ENCODE measurements around the gene TBC1D9B.
A peak's percentile ranks its signal among the peaks of the same experiment; 100 is the strongest.
"Not testable (repeated sequence)": the region's sequence is repeated elsewhere in the genome, so short reads cannot be mapped to it uniquely, and the experiment has no call there.

Gene TBC1D9B

DNA sequence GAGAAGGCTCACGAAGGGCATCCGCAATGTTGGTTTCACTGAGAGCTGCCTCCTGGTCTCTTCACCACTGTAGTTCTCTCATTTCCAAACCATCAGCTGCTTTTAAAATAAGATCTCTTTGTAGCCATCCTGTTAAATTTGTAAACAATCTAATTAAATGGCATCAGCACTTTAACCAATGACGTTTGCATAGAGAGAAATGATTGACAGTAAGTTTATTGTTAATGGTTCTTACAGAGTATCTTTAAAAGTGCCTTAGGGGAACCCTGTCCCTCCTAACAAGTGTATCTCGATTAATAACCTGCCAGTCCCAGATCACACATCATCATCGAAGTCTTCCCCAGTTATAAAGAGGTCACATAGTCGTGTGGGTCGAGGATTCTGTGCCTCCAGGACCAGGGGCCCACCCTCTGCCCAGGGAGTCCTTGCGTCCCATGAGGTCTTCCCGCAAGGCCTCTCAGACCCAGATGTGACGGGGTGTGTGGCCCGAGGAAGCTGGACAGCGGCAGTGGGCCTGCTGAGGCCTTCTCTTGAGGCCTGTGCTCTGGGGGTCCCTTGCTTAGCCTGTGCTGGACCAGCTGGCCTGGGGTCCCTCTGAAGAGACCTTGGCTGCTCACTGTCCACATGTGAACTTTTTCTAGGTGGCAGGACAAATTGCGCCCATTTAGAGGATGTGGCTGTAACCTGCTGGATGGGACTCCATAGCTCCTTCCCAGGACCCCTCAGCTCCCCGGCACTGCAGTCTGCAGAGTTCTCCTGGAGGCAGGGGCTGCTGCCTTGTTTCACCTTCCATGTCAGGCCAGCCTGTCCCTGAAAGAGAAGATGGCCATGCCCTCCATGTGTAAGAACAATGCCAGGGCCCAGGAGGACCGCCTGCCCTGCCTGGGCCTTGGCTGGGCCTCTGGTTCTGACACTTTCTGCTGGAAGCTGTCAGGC lies 70.4 kb downstream of the TBC1D9B start:
- no peak for DNase-seq (ENCODE audit: low spot score)

DNA sequence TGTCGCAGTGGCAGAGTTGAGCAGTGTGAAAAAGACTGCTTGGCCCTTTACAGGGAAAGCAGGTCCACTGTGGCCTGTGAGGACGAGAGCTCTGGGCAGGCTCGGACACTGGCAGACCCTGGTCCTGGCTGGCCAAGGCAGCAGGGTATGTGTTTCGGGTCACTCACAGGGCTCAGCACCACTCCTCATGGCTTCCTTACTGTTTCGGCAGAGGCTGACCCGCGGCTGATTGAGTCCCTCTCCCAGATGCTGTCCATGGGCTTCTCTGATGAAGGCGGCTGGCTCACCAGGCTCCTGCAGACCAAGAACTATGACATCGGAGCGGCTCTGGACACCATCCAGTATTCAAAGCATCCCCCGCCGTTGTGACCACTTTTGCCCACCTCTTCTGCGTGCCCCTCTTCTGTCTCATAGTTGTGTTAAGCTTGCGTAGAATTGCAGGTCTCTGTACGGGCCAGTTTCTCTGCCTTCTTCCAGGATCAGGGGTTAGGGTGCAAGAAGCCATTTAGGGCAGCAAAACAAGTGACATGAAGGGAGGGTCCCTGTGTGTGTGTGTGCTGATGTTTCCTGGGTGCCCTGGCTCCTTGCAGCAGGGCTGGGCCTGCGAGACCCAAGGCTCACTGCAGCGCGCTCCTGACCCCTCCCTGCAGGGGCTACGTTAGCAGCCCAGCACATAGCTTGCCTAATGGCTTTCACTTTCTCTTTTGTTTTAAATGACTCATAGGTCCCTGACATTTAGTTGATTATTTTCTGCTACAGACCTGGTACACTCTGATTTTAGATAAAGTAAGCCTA lies 71.3 kb downstream of the TBC1D9B start:
- peak; percentile 43 for DNase-seq (ENCODE audit: low spot score)

DNA sequence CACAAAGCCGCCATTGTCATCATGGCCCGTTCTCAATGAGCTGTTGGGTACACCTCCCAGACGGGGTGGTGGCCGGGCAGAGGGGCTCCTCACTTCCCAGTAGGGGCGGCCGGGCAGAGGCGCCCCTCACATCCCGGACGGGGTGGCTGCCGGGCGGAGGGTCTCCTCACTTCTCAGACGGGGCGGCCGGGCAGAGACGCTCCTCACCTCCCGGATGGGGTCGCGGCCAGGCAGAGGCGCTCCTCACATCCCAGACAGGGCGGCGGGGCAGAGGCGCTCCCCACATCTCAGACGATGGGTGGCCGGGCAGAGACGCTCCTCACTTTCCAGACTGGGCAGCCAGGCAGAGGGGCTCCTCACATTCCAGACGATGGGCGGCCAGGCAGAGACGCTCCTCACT lies 72.8 kb downstream of the TBC1D9B start:
- DNase-seq (ENCODE audit: low spot score): not testable (repeated sequence)

DNA sequence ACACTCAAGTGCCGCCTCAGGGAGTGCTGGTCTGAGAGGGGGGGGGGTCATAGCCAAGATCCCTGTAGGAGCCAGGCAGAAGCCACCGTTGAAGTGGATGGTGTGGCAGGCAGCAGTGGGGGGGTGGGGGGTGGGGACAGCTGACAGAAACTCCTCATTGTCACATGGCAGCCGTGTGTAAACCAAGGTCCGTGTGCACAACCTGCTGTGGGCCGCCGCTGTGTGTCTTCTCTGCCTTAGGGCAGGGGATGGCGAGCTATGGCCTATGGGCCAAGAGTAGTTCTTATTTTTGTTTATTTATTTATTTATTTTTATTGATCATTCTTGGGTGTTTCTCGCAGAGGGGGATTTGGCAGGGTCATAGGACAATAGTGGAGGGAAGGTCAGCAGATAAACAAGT lies 73.6 kb downstream of the TBC1D9B start:
- DNase-seq (ENCODE audit: low spot score): no peak

DNA sequence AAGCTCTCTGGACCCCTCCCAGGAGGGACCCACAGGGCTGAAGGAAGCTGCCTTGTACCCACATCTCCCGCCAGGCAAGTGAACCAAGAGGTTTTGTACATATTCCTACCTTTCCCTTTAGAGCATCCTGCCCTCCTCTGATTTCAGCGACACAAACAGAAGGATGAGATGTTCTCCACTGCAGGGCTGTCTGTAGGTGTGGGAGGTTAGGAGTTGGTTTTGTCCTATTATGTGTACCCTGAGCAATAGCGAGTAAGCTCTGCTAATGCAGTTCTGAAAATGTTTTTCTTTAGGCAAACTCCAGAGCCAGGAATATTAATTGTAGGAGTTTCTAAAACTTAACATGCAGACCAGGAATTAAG lies 74.0 kb downstream of the TBC1D9B start:
- DNase-seq (ENCODE audit: low spot score): no peak

DNA sequence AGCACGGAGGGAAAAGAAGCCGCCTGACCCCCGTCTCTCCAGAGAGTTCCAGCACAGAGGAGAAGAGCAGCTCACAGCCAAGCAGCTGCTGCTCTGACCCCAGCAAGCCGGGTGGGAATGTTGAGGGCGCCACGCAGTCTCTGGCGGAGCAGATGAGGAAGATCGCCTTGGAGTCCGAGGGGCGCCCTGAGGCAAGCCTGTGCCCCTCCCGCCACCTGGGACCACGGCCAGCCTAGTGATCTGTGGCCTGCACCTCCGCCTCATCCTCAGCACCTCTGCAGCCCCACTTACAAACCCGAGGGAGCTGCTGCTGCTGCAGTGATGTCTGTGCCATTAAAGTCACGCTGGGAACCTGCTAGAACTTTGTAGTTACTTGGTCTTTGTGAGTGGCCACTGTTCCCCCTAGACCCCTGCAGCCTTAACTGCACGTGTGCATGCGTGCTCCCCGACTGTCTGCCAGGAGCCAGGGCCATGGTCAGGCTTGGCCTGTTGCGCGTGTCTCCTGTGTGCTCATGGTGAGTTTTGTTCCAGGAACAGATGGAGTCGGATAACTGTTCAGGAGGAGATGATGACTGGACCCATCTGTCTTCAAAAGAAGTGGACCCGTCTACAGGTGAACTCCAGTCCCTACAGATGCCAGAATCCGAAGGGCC lies 74.5 kb downstream of the TBC1D9B start:
- DNase-seq (ENCODE audit: low spot score): no peak

DNA sequence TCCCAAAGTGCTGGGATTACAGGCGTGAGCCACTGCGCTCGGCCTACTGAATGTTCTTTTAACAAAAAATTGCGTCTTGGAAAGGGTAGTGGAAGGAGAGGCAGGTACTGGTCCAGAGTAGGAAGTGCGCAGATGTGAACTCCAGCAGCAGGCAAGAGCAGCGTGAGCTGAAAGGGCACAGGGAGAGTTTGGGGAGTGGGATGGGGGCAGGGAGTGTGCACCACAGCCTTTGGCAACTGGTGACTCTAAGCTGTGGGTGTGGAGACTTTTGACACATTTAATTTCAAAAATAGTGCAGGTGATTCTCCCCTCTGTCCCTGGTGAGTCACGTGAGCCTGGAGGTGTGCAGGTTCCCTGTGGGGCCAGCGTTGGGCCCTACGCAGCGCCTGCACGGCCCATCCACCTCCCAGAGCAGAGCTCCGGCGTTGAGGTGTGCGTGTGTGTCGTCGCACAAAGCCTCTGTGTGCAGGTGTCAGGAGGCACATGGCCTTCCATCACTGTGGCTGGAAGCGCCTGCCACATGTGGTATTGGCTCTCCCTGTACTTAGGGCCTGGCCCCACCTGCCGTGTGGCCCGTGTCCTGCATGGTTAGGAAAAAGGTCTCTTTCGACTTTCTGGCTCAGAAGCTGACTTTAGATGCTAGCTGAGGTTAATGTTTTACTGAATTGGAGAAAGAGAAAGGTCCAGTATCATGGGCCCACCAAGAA lies 75.5 kb downstream of the TBC1D9B start:
- DNase-seq (ENCODE audit: low spot score): no peak

DNA sequence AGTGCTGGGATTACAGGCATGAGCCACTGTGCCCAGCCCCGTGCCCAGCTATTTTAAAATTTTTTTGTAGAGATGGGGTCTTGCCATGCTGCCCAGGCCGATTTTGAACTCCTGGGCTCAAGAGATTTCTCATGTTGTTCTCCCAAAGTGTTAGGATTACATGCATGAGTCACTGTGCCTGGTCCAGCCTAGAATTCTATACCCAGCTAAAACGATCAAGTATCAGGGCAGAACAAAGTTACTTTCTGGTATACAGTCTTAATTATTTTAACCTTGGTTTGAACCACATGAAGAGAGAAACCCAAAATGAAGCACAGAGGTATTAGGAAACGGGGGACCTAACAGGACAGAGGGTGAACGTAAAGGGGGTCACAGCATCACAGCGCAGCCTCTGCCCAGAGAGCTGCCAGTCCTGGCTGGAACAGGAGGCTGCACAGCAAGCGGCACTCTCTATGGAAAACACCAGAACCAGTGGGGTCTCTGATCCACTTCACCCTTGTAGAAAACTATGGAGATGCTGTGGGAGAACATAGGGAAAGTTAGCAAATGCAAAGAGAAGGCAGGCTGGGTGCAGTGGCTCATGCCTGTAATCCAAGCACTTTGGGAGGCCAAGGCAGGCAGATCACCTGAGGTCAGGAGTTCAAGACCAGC lies 76.8 kb downstream of the TBC1D9B start:
- no peak for DNase-seq (ENCODE audit: low spot score)

DNA sequence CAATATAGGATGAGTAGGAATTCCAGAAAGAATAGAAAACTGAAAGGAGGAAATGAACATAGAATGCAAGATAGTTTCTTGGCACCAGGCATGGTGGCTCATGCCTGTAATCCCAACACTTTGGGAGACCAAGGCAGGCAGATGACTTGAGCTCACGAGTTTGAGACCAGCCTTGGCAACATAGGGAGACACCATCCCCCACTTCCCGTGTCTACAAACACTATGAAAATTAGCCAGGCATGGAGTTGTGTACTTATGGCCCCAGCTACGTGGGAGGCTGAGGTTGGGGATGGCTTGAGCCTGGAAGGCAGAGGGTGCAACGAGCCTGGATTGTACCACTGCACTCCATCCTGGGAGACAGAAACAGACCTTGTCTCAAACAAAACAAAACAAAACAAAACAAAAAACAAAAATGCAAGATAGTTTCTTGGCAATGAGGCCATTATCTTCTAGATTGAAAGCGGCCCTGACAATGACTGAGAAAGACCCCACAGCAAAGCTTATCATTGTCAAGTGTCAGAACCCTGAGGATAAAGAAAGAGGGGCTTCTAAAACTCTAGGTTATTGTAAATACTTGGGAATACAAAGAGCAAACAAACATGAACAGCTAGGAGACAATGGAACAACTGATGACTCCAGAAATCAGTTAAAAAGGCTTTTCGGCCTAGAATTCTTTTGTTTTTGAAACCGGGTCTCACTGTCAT lies 77.8 kb downstream of the TBC1D9B start:
- no peak for DNase-seq (ENCODE audit: low spot score)

DNA sequence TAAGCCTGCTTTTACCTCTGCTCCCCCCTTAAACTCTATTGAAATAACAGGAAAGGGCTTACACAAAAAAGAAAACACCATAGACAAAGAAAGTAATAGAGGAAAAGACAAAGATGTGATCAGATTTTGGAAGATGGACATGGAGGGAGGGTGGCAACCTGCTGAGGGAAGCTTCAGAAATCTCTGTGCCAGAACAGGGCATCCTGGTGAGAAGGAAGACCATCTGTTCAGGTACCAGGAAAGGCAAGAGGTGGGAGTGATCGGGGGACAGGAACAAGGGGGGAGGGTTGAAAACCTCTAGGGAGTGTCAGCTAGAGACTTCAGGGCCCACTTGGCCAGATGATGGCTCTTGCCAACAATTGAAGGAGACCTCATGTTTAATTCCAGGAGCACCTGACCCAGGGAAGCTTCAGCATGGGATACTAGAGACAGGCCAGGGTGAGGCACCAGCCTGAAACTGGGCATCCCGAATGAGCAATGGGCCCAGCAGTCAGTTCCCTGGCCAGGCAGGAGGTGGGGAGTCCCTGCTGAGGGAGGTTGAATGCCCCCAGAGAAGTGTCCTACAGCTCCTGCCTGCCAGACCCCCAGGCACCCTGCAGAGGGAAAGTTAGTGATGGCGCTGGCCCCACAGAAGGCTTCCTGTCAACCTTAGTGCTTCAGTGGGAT lies 78.8 kb downstream of the TBC1D9B start:
- no peak for DNase-seq (ENCODE audit: low spot score)

DNA sequence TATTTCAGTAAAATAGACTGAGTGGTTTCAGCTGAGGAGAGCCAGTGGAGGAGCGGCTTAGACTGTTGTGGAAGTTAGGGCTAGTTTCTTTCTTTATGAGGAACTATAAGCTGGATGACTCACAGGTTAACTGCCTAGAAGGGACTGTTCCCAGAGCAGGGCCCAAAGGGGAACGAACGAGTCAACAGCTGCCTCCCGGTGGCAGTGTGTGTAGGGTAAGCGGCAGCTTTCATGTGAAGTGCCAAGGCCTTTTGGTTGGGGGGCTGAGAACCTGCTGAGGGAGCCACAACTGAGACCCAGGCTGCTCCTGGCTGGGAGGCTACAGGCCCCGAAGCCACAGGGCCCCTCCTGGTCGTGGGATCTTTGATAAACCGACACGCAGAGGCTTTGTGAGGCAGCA lies 80.0 kb downstream of the TBC1D9B start:
- DNase-seq (ENCODE audit: low spot score): no peak

DNA sequence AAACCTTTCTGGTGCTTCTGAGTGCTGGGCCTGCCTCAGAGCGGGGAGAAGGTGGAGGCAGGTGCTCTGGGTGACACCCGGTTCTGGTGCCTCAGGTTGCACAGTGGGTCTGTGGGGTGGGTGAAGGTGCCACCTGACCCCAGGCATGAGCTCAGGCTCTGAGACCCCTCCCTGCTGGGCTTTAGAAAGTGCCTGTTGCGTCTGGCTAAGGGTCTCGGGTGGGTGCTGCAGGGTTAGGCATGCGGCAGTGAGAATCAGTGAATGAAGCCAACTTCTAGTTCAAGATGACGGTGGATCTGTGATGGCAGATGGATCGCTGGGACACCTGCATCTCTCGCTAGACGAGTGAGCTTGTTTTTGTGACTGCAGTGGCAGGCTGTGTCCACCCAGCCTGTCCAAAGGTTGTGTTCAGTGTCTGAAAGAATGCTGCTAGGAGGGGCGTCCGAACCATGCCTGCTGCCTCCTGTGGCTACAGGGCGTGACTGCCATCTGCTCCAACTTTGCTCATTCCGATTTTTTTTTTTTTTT lies 82.0 kb downstream of the TBC1D9B start:
- no peak for DNase-seq (ENCODE audit: low spot score)

DNA sequence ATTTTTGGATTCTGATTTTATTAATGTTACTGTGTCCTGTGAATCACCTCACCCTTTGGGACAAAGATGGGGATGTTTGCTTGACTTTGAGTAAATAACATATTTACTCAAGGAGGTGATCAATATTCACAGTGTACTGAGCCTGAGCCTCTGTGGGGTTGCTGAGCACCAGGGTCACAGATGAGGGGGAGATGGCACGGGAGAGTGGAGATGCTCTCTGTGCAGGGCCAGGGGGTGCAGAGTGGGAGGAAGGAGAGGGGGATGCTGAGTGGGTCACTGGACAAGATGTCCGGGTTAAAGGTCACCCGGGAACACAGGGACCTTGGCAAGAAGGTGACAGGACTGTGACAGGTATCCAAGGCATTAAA lies 83.0 kb downstream of the TBC1D9B start:
- DNase-seq (ENCODE audit: low spot score): no peak

DNA sequence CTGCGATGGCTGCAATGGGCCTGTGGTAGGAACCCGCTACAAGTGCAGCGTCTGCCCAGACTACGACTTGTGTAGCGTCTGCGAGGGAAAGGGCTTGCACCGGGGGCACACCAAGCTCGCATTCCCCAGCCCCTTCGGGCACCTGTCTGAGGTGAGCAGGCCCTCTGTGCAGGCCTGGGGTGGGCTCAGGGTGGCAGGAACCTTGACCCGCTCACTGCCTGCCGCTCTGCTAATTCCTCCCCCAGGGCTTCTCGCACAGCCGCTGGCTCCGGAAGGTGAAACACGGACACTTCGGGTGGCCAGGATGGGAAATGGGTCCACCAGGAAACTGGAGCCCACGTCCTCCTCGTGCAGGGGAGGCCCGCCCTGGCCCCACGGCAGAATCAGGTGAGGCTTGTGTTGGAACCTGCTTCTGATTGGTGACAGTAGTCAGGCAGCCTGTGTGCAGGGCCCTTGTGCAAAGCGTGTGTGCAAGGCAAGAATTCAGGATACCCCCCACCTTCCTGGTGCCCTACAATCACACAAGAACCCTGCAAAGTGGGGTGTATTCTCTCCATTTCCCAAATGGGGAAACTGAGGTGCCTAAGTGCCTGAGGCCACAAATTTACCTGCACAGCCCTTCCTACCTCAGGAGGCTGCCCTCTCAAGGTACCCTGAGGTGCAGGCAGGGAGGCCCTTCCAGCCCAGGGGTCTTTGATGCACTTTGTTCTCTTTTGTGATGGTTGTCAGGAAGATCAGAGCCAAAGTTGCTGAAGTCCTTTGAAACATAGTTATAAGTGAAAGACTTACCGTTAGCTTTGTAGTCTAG lies 83.6 kb downstream of the TBC1D9B start:
- no peak for DNase-seq (ENCODE audit: low spot score)

DNA sequence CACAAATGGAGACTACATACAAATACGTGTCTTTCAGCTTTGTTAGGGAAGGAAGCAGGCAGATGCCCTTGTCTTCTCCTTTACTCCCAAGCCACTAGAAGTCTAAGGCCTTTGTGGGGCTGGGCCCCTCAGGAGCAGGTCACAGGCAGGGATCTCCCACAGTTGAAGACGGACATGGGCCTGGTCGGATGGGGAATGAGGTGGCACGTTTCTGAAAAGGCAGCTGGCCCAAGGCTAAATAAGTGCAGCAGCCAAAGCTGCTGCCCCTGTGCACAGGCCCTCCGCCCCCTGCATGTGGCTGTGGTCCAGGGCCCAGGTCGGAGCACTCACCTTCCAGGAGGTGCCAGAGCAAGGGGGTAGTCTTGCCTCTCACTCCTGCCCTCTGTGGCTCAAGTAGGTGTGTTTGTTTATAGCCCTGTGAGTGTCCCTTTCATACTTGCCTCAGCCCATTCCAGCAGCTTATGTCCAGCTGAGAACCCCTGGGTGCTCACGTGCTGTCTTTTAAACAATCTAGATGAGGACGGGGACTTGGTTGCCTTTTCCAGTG lies 85.2 kb downstream of the TBC1D9B start:
- DNase-seq (ENCODE audit: low spot score): no peak

DNA sequence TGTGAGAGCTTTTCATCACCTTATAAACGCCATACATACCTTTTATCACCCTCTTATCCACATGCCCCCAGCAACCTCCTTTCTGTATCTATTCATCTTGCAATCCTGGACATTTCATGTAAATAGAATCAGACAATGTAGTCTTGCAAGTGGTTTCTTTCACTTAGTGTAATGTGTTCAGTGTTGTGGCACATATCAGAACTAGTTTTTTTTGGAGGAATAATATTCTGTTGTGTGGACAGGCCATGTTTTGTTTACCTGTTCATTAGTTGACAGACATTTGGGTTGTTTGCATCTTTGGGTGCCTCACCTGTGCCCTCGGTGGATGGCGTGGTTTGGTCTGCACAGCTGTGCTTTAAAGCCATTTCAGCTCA lies 85.7 kb downstream of the TBC1D9B start:
- no peak for DNase-seq (ENCODE audit: low spot score)

DNA sequence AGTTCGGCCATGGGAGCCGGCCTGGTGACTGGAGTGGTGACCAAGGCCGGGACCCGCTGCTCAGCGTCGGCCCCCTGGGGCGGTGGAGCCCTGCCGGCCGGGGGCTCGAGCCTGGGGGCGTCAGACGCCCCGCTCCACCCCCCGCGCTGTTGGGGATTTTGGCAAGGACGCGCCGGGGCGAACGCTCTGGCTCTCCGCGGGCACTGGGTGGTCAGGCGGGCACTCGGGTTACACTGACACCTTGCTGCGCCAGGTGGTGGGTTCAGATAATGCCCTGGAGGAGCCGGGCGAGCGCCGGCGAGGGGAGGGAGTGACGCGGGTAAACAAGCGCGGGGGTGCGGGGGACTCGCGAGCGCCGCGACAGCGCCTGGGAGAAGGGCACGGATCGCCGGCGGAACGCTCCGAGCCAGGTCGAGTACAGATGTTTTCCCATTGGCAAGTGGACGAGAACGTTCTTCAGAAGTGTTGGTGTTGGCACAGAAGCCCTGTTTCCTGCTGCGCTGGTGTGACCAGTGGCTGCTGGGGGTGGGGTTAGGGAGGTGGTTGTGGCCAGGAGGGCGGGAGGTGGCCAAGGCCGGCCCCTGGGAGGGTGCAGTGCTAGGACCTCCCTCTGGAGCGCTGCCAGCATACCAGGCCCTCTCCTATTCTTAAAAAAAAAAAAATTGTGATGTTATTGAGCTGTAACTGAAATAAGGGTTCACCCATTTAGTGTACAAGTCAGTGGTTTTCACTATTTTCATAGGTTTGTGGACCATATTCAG lies 86.2 kb downstream of the TBC1D9B start:
- peak; percentile 85 for DNase-seq (ENCODE audit: low spot score)

All from NAMALWA (cell line).